Gastrocnemius medialis (tissue), 4 donors: ENCODE data around the gene UBE3A.
"Not testable (repeated sequence)": the region's sequence is repeated elsewhere in the genome, so short reads cannot be mapped to it uniquely, and the experiment has no call there.

Experiments
- CTCF ChIP-seq, 5 experiments: fragments of 450-650 bp in 3 of 5; fragments of 200-600 bp in 2 of 5; sonication (generic) in 2 of 5; IDR thresholded peaks in 4 of 5; conservative IDR thresholded peaks in 1 of 5; 1 replicate in 4 of 5; 2 replicates in 1 of 5; pipeline ENCODE4 v1.5.1; 2016 to 2019; ENCODE audit warnings: antibody characterized with exemption in 5 of 5, mild to moderate bottlenecking in 3 of 5, moderate library complexity in 3 of 5
- POLR2A ChIP-seq, 2 donors: fragments of 450-650 bp; IDR thresholded peaks; one replicate each; pipeline ENCODE4 v1.6.1; 2017; ENCODE audit warnings: antibody characterized with exemption in 2 of 2, mild to moderate bottlenecking in 2 of 2, moderate library complexity in 2 of 2

- not testable (repeated sequence) for TF ChIP-seq CTCF (IDR thresholded peaks at IDR 0.05 in 4 of 5, conservative IDR thresholded peaks at IDR 0.05 in 1 of 5); POLR2A (IDR thresholded peaks at IDR 0.05)
Measured at GRCh38 chr15:25409731-25410130, 29.1 kb downstream of the UBE3A start.
